Stimulated activated CD8-positive, alpha-beta memory T cell treated with anti-CD3 and anti-CD28 coated beads, Interleukin-15, amount 100 ng/mL, for 48 hours (primary cell): ENCODE data around the gene SLC18A2.
"Not testable (repeated sequence)": the region's sequence is repeated elsewhere in the genome, so short reads cannot be mapped to it uniquely, and the experiment has no call there.

ENCODE experiments used
- DNase-seq, 2 donors: peaks; one replicate each; pipeline ENCODE4 v3.0.0-alpha.2; 2020; ENCODE audit warnings: low read depth in 2 of 2

Gene SLC18A2

DNA sequence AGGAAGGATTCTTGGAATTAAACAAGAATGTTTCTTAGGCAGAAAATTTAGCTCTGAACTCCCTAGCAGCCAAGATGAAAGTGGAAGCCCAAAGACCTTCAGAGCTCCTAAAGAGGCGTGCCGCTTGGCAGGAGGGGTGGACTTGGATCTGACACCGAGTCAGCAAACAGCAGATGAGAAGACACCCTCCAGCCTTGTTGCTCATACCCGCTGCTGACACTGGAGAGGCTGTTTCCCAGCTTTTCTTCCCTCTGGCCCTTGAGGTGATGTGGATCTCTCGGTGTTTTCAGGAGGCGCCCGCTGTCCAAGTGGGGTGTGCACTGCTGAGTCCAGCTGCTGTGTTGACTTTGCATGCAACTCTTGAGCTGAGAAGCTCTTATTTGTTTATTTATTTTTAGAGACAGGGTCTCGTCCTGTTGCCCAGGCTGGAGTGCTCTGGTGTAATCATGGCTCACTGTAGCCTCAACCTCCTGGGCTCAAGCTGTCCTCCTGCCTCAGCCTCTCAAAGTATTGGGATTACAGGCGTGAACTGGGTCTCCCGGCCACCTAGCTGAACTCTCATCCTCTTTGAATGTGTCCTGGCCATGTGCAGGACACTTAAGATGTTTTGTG, 21.5 kb downstream of the SLC18A2 start:
- no peak for DNase-seq

DNA sequence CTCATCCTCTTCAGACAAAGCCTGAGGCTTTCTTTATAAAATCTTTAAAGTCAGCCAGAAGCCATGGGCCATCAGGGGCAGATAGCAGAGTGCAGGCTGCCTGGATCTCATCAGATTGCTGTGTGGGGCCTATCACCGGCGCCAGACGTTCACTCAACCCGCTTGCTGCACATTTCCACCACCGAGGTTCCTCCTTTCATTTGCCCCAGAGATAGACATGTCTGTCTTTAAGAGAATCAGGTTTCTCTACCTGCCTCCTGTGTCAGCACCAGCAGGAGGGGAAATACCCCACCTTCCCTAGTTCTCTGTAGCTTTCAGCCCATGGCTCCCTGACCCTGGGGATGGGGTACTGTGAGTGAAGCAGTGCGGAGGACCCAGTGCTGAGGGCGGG, 22.0 kb downstream of the SLC18A2 start:
- DNase-seq = no peak

DNA sequence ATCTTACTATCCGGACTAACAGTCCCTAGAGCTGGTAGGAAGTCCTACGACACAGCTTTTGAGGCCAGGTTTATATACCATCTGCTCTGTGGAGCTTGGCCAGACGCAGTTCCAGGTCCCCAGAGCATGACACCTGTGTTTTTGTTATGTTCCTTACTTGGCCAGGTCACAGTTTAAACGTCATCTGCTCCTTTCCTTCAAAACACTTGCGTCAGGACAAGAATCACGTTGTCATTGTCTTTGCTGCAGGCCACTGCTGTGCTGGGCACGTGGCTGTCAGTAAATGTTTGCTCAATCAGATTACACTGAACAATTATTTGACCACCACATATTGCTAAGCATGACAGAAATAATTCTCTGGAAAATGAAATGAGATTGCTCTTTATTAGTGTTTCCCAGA, 23.9 kb downstream of the SLC18A2 start:
- DNase-seq = no peak

DNA sequence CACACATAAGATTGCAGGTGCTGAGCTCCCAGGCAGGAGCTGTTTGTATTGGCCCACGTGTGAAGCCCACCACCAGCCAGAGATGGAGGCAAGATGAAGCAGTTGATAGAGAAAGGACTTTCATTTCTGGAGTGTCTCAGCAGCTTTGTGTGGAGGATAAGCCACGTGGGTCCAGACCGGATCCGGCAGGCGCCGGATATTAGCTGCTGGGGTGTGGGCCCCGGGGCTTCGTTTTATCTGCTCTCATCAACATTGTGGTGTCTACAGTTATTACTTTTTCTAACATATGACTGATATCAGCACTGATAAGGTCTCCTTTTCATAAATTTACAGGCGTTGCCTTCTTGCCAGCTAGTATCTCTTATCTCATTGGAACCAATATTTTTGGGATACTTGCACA, 25.5 kb downstream of the SLC18A2 start:
- DNase-seq = no peak

DNA sequence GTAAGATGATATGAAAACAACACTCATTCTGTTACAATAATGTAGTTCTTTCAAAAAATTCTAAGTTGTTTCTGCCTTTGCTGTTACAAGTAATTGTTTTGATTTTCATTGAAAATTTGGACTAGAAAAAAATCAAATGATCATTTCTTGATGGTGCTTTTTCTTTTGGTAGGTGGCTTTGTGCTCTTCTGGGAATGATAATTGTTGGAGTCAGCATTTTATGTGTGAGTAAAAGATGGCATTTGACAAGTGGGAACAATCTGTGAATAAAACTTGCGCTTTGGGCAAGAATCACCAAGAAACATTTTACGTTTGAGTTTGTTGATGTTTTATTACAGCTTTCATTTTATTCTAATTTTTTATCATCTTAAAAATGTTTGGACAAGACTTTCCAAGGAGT, 25.9 kb downstream of the SLC18A2 start:
- no peak for DNase-seq

DNA sequence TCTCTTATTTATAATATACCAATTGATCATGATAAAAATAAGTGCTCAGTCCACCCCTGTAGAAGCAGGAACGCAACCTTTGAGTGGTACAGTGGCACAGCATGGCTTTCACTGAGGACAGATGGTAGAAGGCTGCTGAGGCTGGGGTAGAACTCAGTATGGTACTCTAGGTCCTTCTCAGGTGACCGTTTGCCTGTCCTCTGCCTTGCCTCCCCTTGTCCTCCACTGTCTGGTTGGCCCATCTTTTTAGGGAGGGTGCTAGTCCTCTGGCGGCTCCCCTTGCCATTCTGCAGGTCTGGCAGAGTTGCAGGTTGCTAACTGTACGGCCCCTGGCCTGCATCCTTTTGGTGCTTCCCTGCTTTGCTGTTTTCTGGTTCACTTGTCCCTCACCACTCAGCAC, 27.3 kb downstream of the SLC18A2 start:
- DNase-seq = no peak

DNA sequence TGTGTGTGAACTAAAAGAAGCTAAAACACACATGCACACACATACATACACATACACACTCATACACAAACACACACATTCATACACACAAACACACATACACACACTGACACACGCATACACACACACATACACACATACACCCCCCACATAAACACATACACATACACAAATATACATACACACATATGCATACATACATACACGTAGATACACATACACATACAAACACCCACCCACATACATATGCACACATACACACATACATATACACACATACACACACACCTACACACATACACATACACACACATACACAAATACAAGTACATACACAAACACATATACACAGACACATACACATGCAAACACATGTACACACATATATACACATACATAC, 28.0 kb downstream of the SLC18A2 start:
- no peak for DNase-seq

DNA sequence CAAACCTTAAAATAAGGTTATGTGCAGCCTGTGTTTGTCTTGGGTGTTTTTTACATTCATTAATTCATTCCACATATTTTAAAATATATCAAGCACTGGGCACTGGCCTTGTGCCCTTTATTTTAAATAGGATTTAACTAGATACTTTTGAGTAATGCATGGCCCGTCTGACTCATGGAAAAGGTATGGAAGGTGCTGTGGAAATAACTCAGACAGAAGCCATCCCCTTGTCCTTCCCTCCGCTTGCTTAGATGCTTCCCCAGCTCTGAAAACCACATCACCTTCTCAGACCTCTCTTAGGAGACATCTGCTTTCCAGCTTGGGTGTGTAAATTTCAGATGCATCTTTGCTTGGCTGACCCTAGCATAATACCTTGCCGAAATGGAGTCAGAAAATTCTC, 30.5 kb downstream of the SLC18A2 start:
- no peak for DNase-seq

DNA sequence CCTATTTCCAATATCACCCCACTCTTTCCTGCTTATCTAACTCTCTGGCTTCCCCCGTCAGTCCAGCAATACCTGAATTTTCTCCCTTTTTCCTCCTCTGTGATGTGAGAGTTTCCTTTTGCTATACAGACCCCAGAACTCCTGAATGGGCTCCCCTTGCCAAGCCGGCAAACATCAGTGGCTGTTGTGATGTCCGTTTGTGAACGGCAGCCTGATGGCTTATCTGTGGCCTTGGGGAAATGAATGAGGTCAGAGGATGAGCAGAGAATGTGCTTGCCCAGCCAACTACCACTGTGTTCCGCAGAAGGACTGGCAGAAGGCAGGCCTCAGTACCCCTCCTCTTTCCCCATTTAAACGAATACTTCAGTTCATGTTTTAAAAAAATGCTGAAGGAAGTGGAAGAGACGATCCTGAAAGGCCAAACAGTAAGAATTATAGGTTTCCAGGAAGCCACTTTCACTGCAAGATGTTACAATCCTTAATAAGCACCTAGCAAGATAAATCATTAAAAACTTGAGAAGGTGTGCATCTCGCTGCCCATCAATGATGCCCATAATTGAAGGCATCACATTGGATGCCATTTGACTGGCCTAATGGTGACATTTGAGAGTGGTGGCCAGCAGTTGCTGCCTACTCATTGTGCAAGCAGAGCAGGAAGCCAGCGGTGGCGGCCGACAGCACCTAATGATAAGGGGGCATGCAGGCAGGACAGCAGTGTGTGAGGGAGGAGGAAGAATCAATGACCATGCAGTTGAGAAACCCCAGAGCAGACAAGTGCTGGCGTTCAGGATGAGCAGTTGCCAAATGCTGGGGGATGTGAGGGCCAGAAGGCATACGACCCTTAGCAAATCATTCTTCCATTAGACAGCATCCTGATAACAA, 31.5 kb downstream of the SLC18A2 start:
- DNase-seq = no peak

DNA sequence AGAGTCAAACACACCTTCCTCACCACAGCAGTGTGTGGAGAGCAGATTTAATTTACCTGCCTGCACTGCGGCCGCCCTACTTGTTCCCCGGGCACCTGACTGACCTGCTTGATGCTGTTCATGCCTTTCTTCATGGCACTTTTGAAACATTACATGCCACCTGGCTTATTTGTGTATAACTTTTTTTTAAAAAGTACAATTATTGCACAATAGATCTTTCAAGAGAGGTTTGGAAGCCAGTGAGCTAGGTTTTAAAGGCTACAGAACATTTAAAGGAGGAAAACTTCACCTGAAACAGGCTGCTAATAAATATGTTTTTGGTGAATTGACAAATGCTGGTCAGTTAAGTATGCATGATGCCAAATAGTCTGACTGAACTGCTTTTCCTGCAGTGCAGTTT, 33.1 kb downstream of the SLC18A2 start:
- DNase-seq = no peak

DNA sequence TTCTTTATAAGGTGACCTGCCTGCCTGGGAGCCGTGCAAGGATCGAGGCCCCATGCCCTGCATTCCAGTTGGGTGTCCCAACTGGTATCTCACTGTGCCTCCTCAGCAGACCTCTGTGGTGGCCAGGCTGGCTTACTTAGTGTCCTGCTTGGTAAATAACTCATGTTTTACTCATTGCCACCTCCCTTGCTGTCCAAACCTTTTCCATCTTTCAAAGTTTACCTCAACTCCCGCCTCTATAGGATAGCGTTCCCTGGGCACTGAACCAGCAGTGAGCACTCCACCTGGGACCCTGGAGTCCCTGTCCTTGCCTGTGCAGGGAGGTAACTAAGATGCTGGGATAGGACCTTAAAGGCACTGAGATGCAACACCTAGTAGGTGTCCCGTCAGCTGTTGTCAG, 33.6 kb downstream of the SLC18A2 start:
- no peak for DNase-seq

DNA sequence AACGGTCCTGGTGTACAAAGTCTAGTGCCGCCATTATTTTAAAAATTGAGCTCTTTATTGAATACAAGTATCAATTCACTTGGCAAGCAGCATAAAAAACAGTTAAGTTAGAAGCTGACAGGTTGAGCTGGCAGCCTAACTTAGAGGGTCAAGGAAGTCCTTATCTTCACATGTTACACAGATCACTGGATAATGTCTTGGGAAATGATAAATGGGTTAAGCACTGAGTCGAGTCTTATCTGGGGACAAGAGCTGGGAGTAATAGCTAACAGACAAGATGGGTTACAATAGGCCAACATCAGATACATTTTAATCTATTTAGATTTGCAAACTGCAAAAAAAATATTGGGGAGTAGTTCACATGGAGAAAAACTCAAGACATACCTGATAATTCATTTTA, 34.2 kb downstream of the SLC18A2 start:
- no peak for DNase-seq

DNA sequence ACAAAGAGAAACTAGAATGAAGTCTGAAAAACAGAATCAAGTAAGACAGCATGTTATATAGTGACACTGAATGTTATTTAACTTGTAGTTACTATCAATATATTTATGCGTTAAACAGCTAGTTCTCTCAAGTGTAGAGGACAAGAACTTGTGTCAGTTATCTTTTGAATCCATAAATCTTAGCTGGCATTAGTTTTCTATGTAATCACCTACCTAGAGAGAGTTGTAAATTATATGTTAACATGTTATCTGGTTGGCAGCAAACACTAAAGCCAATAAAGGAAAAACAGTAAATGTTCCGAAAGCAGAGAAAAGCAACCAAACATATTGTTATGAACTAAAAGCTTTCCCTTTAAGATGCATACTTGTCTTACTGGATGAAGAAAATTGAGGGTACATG, 36.8 kb downstream of the SLC18A2 start:
- DNase-seq = no peak

DNA sequence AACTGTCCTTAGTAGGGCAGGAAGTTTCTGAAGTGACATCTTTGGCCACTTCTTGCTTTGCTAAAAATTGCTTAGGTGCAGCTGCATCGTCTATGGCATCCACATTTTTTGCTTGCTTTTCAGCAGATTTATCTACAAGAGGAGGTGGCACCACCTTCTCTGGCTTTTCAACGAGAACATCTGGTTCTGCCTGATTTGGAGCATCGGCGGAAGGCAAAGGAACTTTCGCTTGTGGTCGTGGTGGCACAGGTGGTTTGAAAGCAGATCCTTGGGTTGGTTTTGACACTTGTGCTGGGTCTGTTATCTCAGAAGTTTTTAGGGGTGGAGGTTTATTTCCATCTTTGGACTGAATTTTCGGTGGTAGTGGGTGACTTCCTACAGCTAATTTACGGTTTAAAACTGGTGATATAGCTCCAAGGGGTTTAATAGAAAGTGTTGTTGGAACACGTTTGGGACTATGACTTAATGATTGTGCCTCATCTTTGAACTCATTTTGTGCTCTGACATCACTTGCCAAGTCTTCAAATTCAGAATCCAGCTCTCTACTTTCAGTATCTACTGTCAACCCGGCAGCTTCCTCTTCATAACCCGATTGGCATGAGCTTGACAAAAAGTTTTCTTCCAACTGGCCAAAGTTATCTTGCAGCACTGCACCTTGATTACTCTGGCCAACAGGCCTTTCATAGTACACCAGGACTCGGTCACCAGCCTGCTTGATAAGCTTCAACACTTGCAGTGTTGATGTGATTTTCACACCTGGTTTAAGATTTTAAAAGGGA, 44.0 kb downstream of the SLC18A2 start:
- no peak for DNase-seq

DNA sequence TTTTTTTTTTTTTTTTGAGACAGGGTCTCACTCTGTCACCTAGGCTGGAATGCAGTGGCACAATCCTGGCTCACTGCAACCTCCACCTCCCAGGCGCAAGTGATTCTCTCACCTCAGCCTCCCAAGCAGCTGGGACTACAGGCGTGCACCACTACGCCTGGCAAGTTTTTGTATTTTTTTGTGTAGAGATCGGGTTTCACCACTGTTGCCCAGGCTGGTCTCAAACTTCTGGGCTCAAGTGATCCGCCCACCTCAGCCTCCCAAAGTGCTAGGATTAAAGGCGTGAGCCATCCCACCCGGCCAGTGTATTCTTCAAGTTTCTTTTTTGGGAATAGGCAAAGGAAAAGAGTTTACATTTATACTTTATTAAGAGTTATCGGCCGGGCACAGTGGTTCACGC, 50.0 kb downstream of the SLC18A2 start:
- DNase-seq = not testable (repeated sequence)

DNA sequence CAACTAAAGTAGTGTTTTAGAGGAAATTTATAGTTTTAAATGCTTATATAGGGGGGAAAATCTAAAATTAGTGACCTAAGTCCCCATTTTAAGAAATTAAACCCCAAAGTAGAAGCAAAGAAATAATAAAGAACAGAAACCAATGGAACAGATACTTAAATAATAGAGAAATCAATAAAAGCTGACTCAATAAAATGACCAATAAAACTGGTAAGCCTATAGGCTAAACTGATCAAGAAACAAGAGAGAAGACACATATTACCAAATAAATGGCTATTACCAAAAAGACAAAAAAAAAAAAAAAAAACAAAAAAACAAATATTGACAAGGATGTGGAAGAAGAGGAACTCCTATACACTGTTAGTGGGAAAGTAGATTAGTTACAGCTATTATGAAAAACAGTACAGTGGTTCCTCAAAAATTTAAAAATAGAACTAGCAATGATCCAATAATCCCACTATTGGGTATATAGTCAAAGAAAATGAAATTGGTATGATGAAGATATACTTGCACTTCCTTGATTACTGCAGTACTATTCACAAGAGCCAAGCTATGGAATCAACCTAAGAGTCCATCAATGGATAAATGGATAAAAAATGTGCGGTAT, 53.2 kb downstream of the SLC18A2 start:
- DNase-seq = no peak

DNA sequence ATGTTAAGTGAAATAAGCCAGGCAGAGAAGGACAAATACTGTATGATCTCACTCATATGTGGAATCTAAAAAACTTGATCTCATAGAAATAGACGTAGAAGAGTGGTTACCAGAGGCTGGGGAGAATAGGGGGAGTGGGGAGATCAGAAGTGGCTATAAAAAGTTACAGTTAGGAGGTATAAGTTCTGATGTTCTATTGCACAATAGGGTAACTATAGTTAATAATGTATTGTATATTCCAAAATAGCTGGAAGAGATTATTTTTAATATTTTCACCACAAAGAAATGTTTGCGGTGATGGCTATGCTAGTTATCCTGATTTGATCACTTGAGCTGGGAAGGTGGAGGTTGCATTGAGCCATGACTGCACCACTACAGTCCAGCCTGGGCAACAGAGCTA, 53.8 kb downstream of the SLC18A2 start:
- DNase-seq = no peak

DNA sequence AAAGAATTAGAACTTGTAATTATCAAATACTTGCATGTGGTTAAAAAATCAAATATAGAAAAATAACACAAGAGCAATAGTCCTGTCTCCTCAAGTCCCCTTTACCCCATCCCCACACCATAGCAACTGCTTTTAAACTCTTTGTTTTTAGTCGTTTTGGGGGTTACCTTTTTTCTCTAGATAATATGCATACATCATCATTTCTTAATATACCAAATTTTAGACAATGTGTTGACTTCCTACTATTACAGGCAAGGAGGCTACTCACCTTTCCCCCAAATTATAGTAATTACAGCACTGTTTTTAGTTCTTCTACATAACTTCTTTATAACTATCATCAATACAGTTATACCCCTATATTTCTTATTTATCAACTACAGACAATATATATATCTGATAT, 57.3 kb downstream of the SLC18A2 start:
- no peak for DNase-seq

DNA sequence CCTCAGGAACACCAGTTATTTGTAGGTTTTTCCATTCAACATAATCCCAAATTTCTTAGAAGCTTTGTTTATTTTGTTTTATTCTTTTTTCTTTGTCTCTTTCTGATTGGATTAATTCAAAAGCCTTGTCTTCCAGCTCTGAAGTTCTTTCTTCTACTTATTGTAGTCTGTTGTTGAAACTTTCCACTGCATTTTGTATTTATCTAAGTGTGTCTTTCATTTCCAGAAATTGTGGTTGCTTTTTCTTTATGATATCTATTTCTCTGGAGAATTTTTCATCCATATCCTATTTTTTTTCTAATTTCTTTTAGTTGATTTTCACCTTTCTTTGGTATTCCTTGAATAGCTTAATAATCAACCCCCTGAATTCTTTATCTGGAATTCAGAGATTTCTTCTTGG, 58.5 kb downstream of the SLC18A2 start:
- no peak for DNase-seq

DNA sequence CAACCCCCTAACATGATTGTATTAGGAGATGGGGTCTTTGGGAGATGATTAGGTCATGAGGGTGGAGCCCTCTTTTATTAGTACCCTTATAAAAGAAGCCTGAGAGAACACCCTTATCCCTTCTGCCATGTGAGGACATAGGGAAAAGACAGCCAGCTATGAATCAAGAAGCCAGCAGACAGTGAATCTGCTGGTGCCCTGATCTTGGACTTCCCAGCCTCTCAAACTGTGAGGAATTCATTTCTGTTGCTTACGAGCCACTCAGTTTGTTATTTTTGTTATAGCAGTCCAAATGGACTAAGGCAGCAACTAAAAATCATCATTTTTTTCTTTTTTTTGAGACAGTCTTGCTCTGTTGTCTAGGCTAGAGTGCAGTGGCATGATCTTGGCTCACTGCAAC, 59.8 kb downstream of the SLC18A2 start:
- DNase-seq = no peak

DNA sequence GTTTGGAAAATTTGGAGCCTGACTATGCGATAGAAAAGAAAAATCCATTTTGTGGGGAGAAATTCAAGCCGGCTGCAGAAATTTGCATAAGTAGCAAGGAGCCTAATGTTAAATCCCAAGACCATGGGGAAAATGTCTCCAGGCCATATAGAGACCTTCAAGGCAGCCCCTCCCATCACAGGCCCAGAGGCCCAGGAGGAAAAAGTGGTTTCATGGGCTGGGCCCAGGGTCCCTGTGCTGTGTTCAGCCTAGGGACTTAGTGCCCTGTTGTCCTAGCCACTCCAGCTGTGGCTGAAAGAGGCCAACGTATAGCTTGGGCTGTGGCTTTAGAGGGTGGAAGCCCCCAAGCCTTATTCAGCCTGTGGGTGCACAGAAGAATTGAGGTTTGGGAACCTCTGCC, 62.5 kb downstream of the SLC18A2 start:
- not testable (repeated sequence) for DNase-seq

DNA sequence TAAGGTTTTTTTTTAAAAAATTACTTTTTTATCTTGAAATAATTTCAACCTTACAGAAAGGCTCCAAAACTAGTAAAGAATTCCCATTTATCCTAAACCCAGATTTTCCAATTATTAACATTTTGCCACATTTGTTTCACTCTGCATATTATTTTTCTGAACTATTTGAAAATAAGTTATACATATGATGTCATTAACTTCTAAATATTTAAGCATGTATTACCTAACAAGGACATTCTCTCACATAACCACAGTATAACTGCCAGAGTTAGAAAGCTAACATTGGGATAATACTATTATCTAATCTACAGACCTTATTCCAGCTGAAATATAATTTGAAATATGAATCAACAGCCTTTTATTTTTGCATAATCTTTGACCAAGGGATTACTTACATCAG, 65.8 kb downstream of the SLC18A2 start:
- no peak for DNase-seq
